Panc1 (cell line): Measurements from ENCODE around the gene AKR1B1.

Source experiments
- POLR2AphosphoS5 ChIP-seq: IDR thresholded peaks from 2 replicates; pipeline ENCODE4 v1.6.1; 2012; ENCODE audit warnings: mild to moderate bottlenecking, low read depth, low read length, moderate library complexity
- SIN3A ChIP-seq: IDR thresholded peaks from 2 replicates; pipeline ENCODE4 v1.6.1; 2012; ENCODE audit warnings: low read depth, mild to moderate bottlenecking, low read length, moderate library complexity, borderline replicate concordance; ENCODE audit not compliant: insufficient read depth
- TCF7L2 ChIP-seq: IDR thresholded peaks from 2 replicates; pipeline ENCODE4 v1.6.1; 2011; ENCODE audit warnings: mild to moderate bottlenecking, low read depth, low read length, inconsistent platforms
- TF ChIP-seq, protein P1 (sequence below), 2 experiments: IDR thresholded peaks; 2 replicates each; pipeline ENCODE4 v1.6.1; 2011 to 2012; ENCODE audit warnings: low read depth in 2 of 2, control low read depth in 1 of 2, low read length in 1 of 2, mild to moderate bottlenecking in 1 of 2, moderate library complexity in 1 of 2; ENCODE audit not compliant: insufficient read depth in 1 of 2
- TF ChIP-seq, protein P2 (sequence below): fragments of 450-650 bp; IDR thresholded peaks from 2 replicates; pipeline ENCODE4 v1.5.1; 2017; ENCODE audit warnings: mild to moderate bottlenecking

DNA sequence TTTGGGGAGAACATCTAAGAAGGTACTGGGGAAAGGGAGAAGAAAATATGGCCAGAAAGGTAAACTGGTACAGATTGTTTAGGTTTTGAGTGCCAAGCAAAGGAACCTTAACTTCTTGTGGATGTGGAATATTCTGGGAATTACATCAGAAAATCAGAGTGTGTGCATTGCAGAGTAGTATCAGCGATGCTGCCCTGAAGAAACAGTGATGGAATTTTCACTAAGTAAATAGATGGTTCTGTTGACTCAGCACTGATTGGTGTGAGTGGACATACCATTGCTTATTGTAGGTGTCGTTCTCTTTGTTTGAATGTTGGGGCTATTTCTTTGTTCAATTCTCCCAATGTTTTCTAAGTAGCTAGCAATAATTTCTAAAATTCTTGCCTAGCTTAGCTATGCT lies 24.4 kb upstream of the AKR1B1 start:
- TF ChIP-seq, protein P1, sequence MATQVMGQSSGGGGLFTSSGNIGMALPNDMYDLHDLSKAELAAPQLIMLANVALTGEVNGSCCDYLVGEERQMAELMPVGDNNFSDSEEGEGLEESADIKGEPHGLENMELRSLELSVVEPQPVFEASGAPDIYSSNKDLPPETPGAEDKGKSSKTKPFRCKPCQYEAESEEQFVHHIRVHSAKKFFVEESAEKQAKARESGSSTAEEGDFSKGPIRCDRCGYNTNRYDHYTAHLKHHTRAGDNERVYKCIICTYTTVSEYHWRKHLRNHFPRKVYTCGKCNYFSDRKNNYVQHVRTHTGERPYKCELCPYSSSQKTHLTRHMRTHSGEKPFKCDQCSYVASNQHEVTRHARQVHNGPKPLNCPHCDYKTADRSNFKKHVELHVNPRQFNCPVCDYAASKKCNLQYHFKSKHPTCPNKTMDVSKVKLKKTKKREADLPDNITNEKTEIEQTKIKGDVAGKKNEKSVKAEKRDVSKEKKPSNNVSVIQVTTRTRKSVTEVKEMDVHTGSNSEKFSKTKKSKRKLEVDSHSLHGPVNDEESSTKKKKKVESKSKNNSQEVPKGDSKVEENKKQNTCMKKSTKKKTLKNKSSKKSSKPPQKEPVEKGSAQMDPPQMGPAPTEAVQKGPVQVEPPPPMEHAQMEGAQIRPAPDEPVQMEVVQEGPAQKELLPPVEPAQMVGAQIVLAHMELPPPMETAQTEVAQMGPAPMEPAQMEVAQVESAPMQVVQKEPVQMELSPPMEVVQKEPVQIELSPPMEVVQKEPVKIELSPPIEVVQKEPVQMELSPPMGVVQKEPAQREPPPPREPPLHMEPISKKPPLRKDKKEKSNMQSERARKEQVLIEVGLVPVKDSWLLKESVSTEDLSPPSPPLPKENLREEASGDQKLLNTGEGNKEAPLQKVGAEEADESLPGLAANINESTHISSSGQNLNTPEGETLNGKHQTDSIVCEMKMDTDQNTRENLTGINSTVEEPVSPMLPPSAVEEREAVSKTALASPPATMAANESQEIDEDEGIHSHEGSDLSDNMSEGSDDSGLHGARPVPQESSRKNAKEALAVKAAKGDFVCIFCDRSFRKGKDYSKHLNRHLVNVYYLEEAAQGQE (IDR thresholded peaks at IDR 0.05; ENCODE audit: insufficient read depth in 1 of 2, low read depth in 2 of 2, low read length in 1 of 2) = no peak
- TF ChIP-seq, protein P2, sequence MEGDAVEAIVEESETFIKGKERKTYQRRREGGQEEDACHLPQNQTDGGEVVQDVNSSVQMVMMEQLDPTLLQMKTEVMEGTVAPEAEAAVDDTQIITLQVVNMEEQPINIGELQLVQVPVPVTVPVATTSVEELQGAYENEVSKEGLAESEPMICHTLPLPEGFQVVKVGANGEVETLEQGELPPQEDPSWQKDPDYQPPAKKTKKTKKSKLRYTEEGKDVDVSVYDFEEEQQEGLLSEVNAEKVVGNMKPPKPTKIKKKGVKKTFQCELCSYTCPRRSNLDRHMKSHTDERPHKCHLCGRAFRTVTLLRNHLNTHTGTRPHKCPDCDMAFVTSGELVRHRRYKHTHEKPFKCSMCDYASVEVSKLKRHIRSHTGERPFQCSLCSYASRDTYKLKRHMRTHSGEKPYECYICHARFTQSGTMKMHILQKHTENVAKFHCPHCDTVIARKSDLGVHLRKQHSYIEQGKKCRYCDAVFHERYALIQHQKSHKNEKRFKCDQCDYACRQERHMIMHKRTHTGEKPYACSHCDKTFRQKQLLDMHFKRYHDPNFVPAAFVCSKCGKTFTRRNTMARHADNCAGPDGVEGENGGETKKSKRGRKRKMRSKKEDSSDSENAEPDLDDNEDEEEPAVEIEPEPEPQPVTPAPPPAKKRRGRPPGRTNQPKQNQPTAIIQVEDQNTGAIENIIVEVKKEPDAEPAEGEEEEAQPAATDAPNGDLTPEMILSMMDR = no peak
- no peak for TF ChIP-seq TCF7L2
- TF ChIP-seq POLR2AphosphoS5 = no peak
- no peak for TF ChIP-seq SIN3A
